Motor neuron (in vitro differentiated cells): Measurements from ENCODE around the gene CLDN9. TPM values are rescaled to one million over a fixed set of nuclear protein-coding genes. Genes with fewer than 3 reads are reported as not detected.

Source experiments
- ATAC-seq, 8 experiments: fragments of 200-7000 bp; cut with Tn5 transposase; replicated peaks in 6 of 8; 2 replicates each; pipeline ENCODE4 v1.8.0; 2021; ENCODE audit warnings: mild to moderate bottlenecking in 8 of 8, moderate library complexity in 8 of 8
- H3K27ac ChIP-seq, 2 donors: fragments of 250-450 bp; sonication (Bioruptor Pico); 2 replicates each; pipeline ENCODE4 v1.9.0; 2021; ENCODE audit warnings: antibody characterized with exemption in 2 of 2, mild to moderate bottlenecking in 2 of 2, moderate library complexity in 1 of 2
- H3K4me1 ChIP-seq, 2 donors: fragments of 250-450 bp; sonication (Bioruptor Pico); replicated peaks in 1 of 2; 2 replicates each; pipeline ENCODE4 v1.6.1; 2021; ENCODE audit warnings: antibody characterized with exemption in 2 of 2, mild to moderate bottlenecking in 2 of 2, moderate library complexity in 1 of 2
- H3K4me3 ChIP-seq, 5 donors: fragments of 250-450 bp; sonication (Bioruptor Pico); 2 replicates each; pipeline ENCODE4 v1.9.0; 2021; ENCODE audit warnings: antibody characterized with exemption in 5 of 5, mild to moderate bottlenecking in 5 of 5, moderate library complexity in 4 of 5
- WGBS, 10 experiments: fragments of 450-650 bp; shearing (Covaris generic); methylation state at CpG; one replicate each; pipeline ENCODE4 v1.0.0; 2022; 5-methylcytosine and 5-hydroxymethylcytosine counted together
- in situ Hi-C, 9 experiments: fragments of 400-800 bp; cut with MboI; loops; one replicate each; pipeline ENCODE4 v1.15.0; 2021; ENCODE audit warnings: low sequenced_read_pairs in 9 of 9, low pct_unique_long_range_greater_than_20kb in 2 of 9; ENCODE audit not compliant: unreplicated experiment in 9 of 9
- total RNA-seq, 8 experiments: library from RNA; unstranded; fragments of 300-600 nt; gene quantifications; 2 replicates each; pipeline versions ENCODE4 v1.2.3 to v1.2.4, GENCODE V29; 2022

The CLDN9 gene
- total RNA-seq, 8 experiments from 2014 or later: 0.15 to 1.9 (median 0.32) TPM

DNA sequence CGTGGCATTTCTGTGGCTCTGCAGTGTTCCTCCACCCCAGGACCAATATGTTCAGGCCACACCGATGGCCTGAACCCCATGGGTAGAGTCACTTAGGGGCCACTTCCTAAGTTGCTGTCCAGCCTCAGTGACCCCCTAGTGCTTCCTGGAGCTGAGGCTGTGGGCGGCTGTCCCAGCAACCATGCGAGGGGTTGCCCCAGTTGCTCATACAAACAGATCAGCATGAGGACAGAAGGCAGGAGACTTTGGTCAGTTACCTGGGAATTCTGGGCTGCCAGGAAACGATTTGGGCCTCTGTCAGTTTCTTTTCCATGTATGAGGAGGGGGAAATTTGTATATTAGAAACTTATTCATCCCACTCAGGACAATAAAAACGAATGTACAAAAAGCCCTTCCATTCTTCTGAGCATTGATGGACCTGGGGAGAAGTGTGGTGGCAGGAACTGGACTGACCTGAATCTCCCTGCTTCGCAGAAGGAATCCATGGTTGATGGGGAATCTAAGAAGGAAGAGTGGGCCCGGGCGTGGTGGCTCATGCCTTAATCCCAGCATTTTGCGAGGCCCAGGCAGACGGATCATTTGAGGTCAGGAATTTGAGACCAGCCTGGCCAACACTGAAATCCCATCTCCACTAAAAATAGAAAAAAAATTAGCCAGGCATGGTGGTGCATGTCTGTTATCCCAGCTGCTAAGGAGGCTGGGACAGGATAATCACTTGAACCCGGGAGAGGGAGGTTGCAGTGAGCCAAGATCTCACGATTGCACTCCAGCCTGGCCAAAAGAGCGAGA is 47.8 kb downstream of the CLDN9 start:
- Histone ChIP-seq H3K4me1 (peaks cover 3 to 9% of the 10 kb centered on the region in 2 donors), H3K4me3 (no peak overlapping the region), H3K27ac (no peak overlapping the region)
- ATAC-seq: no peak
- 57 to 100% (median 87%) methylated on average over 1 to 9 of the region's 14 CpGs; no CpG with 5 or more reads in 1 of the 10 experiments for whole genome bisulfite sequencing, 10 experiments
- in situ Hi-C loops: no loop called here

DNA sequence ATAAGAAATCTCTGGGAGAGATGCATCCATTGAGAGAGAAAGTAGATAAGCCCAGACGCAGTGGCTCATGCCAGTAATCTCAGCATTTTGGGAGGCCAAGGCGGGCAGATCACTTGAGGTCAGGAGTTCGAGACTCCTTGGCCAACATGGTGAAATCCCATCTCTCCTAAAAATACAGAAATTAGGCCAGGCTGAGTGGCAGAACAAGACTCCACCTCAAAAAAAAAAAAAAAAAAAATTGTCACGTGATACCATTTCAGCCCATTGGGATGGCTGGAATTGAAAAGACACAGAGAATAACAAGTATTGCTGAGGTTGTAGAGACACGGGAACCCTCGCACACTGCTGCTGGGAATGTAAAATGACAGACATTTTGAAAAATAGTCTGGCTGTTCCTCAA is 49.8 kb downstream of the CLDN9 start:
- Histone ChIP-seq H3K27ac (no peak overlapping the region), H3K4me3 (no peak overlapping the region), H3K4me1 (peaks cover 3 to 9% of the 10 kb centered on the region in 2 donors)
- WGBS, 10 experiments: 60 to 100% (median 87%) methylated on average over 1 to 6 of the region's 6 CpGs
- ATAC-seq: no peak
- in situ Hi-C loops: no loop called here

DNA sequence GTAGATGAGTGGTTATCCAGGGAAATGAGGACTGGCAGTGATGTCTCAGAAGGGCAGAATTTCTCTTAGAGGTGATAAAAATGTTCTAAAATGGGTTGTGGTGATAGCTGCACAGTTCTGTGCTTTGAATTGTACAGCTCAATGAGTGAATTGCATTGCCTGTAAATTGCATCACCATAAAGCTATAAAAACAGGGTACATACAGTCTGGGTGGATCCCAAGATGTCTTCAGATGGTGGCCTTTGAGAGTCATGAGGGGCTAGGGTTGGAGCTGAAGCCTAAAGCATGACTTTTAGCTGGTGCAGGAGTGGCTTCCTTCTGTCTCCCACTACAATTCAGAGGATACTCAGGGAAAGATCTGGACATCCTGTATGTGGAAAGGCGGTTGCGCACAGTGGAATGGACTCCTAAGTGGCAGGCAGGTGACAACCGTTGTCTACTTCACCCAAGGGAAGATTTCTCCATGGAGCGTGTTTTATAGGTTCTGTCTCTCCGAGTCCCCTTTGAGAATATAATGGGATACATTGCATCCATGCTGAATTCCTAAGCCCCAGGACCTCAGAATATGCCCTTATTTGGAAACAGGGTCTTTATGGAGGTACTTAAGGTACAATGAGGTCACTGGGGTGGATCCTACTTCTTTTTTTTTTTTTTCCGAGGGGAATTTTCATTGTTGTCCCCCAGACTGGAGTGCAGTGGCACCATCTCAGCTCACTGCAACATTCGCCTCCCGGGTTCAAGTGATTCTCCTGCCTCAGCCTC is 51.1 kb downstream of the CLDN9 start:
- Histone ChIP-seq H3K27ac (no peak overlapping the region), H3K4me3 (no peak overlapping the region), H3K4me1 (peaks cover 0 to 6% of the 10 kb centered on the region in 2 donors)
- in situ Hi-C loops: no loop called here
- WGBS, 10 experiments: 76 to 100% (median 82%) methylated on average over 1 to 6 of the region's 8 CpGs; no CpG with 5 or more reads in 4 of the 10 experiments
- ATAC-seq: no peak

Other genes starting within 250 kb of the CLDN9 start
- gene ELOB, start 235.6 kb upstream of the CLDN9 start, total RNA-seq: 100 to 1,000 TPM; 244 to 395 (median 281) TPM
- under 1 TPM in 4 of 8 experiments, not detected in 4; 0.22 to 0.51 (median 0.33) TPM for gene PRSS33, start 225.4 kb upstream of the CLDN9 start, total RNA-seq
- gene PRSS41, start 214.5 kb upstream of the CLDN9 start, total RNA-seq: not detected
- gene PRSS21, start 195.7 kb upstream of the CLDN9 start, total RNA-seq: 1 to 10 TPM in 2 of 8 experiments, not detected in 6; 1.5 to 1.8 TPM
- 1 to 10 TPM in 3 of 8 experiments, under 1 TPM in 1, not detected in 4; 0.54 to 1.4 (median 1.2) TPM for gene ZG16B, start 182.6 kb upstream of the CLDN9 start, total RNA-seq
- gene PRSS22, start 154.8 kb upstream of the CLDN9 start, total RNA-seq: 1 to 10 TPM in 1 of 8 experiments, under 1 TPM in 1, not detected in 6; 0.81 to 1.0 TPM
- 100 to 1,000 TPM in 1 of 8 experiments, 10 to 100 TPM in 7; 41.6 to 136 (median 49.4) TPM for gene FLYWCH2, start 129.7 kb upstream of the CLDN9 start, total RNA-seq
- 10 to 100 TPM; 15.0 to 55.9 (median 23.0) TPM for gene FLYWCH1, start 101.0 kb upstream of the CLDN9 start, total RNA-seq
- gene KREMEN2, start 48.6 kb upstream of the CLDN9 start, total RNA-seq: 1 to 10 TPM in 5 of 8 experiments, under 1 TPM in 3; 0.36 to 5.3 (median 1.6) TPM
- gene PAQR4, start 43.6 kb upstream of the CLDN9 start, total RNA-seq: 10 to 100 TPM in 7 of 8 experiments, 1 to 10 TPM in 1; 1.6 to 36.4 (median 16.8) TPM
- gene PKMYT1, start 32.5 kb upstream of the CLDN9 start, total RNA-seq: 10 to 100 TPM in 3 of 8 experiments, 1 to 10 TPM in 4, under 1 TPM in 1; 0.36 to 48.7 (median 3.6) TPM
- gene CLDN6, start 5.3 kb downstream of the CLDN9 start, total RNA-seq: 1 to 10 TPM in 4 of 8 experiments, under 1 TPM in 4; 0.27 to 6.0 (median 1.3) TPM
- 100 to 1,000 TPM in 1 of 8 experiments, 10 to 100 TPM in 4, 1 to 10 TPM in 3; 4.3 to 144 (median 14.3) TPM for gene TNFRSF12A, start 7.4 kb downstream of the CLDN9 start, total RNA-seq
- gene HCFC1R1, start 11.0 kb downstream of the CLDN9 start, total RNA-seq: 10 to 100 TPM; 30.2 to 71.4 (median 40.8) TPM
- 10 to 100 TPM in 6 of 8 experiments, 1 to 10 TPM in 2; 6.8 to 32.1 (median 14.0) TPM for gene THOC6, start 11.1 kb downstream of the CLDN9 start, total RNA-seq
- gene BICDL2, start 24.0 kb downstream of the CLDN9 start, total RNA-seq: under 1 TPM; 0.11 to 0.95 (median 0.21) TPM
- gene MMP25, start 33.6 kb downstream of the CLDN9 start, total RNA-seq: 1 to 10 TPM in 3 of 8 experiments, under 1 TPM in 5; 0.11 to 1.7 (median 0.75) TPM
- gene IL32, start 52.7 kb downstream of the CLDN9 start, total RNA-seq: 10 to 100 TPM in 3 of 8 experiments, 1 to 10 TPM in 3, under 1 TPM in 2; 0.22 to 41.3 (median 4.0) TPM
- gene ZSCAN10, start 86.4 kb downstream of the CLDN9 start, total RNA-seq: under 1 TPM in 6 of 8 experiments, not detected in 2; 0.17 to 0.71 (median 0.40) TPM
- 10 to 100 TPM in 7 of 8 experiments, 1 to 10 TPM in 1; 7.8 to 19.2 (median 14.9) TPM for gene ZNF205, start 99.7 kb downstream of the CLDN9 start, total RNA-seq
- 1 to 10 TPM; 2.6 to 9.6 (median 6.5) TPM for gene ZNF213, start 122.1 kb downstream of the CLDN9 start, total RNA-seq
- gene OR1F1, start 175.3 kb downstream of the CLDN9 start, total RNA-seq: 1 to 10 TPM in 1 of 8 experiments, under 1 TPM in 3, not detected in 4; 0.32 to 1.4 (median 0.85) TPM
- gene ZNF200, start 222.2 kb downstream of the CLDN9 start, total RNA-seq: 10 to 100 TPM in 3 of 8 experiments, 1 to 10 TPM in 5; 7.3 to 14.8 (median 9.3) TPM
- under 1 TPM in 6 of 8 experiments, not detected in 2; 0.05 to 0.47 (median 0.19) TPM for gene MEFV, start 243.7 kb downstream of the CLDN9 start, total RNA-seq